ENCODE measurements around the gene JAGN1. TPM values are rescaled to one million over a fixed set of nuclear protein-coding genes. Genes with fewer than 3 reads are reported as not detected.
A peak's percentile ranks its signal among the peaks of the same experiment; 100 is the strongest.

JAGN1 gene
- total and polyA plus RNA-seq, 4 donors, result 20.7 to 43.7 (median 34.9) TPM

- Histone ChIP-seq H3K36me3 (ENCODE audit: control insufficient read depth in 4 of 4, insufficient read depth in 4 of 4, low read length in 4 of 4) (peaks cover 0 to 6% (median 5%) of the 10 kb centered on the region in 4 donors), H3K9me3 (ENCODE audit: control insufficient read depth in 4 of 4, insufficient read depth in 3 of 4, low read length in 3 of 4) (no peaks in the 10 kb centered on the region), H3K4me3 (no peak overlapping the region), H3K27me3 (ENCODE audit: control insufficient read depth in 3 of 3, insufficient read depth in 3 of 3, low read length in 2 of 3) (no peaks in the 10 kb centered on the region), H3K27ac (ENCODE audit: low read depth in 1 of 2, low read length in 1 of 2) (peak overlapping the region; percentile 17 to 89), H3K4me1 (ENCODE audit: control insufficient read depth in 5 of 5, insufficient read depth in 5 of 5, low read length in 5 of 5) (peaks cover 0 to 33% (median 21%) of the 10 kb centered on the region in 5 donors), H3K9ac (ENCODE audit: insufficient read depth in 1 of 2, low read length in 2 of 2) (peak overlapping the region; percentile 65 to 85)
- WGBS, 2 donors, result 76 to 78% methylated on average over 10 of the region's 10 CpGs
- no peak for ATAC-seq (ENCODE audit: insufficient read depth, low FRiP score)
- DNase-seq, result no peak
- TF ChIP-seq, protein P1, sequence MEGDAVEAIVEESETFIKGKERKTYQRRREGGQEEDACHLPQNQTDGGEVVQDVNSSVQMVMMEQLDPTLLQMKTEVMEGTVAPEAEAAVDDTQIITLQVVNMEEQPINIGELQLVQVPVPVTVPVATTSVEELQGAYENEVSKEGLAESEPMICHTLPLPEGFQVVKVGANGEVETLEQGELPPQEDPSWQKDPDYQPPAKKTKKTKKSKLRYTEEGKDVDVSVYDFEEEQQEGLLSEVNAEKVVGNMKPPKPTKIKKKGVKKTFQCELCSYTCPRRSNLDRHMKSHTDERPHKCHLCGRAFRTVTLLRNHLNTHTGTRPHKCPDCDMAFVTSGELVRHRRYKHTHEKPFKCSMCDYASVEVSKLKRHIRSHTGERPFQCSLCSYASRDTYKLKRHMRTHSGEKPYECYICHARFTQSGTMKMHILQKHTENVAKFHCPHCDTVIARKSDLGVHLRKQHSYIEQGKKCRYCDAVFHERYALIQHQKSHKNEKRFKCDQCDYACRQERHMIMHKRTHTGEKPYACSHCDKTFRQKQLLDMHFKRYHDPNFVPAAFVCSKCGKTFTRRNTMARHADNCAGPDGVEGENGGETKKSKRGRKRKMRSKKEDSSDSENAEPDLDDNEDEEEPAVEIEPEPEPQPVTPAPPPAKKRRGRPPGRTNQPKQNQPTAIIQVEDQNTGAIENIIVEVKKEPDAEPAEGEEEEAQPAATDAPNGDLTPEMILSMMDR (IDR thresholded peaks at IDR 0.05; ENCODE audit: control extremely low read depth, extremely low read depth), result no peak
These were observed 27.4 kb downstream of the JAGN1 start for GRCh38 chr3:9917820-9918219.

GRCh38 chr3:9918261-9919038 lies 28.0 kb downstream of the JAGN1 start:
- no peak for DNase-seq
- WGBS, 2 donors, result 93 to 98% methylated on average over 8 of the region's 8 CpGs
- H3K4me1 ChIP-seq (ENCODE audit: control insufficient read depth in 5 of 5, insufficient read depth in 5 of 5, low read length in 5 of 5), result peaks cover 0 to 33% (median 21%) of the 10 kb centered on the region in 5 donors
- H3K27me3 ChIP-seq (ENCODE audit: control insufficient read depth in 3 of 3, insufficient read depth in 3 of 3, low read length in 2 of 3), result no peaks in the 10 kb centered on the region
- no peak for ATAC-seq (ENCODE audit: insufficient read depth, low FRiP score)
- H3K27ac ChIP-seq (ENCODE audit: low read depth in 1 of 2, low read length in 1 of 2), result no peak overlapping the region
- H3K4me3 ChIP-seq, result no peak overlapping the region
- no peak overlapping the region for H3K9ac ChIP-seq (ENCODE audit: insufficient read depth in 1 of 2, low read length in 2 of 2)
- H3K36me3 ChIP-seq (ENCODE audit: control insufficient read depth in 4 of 4, insufficient read depth in 4 of 4, low read length in 4 of 4), result peaks cover 0 to 6% (median 5%) of the 10 kb centered on the region in 4 donors
- TF ChIP-seq, protein P1 (IDR thresholded peaks at IDR 0.05; ENCODE audit: control extremely low read depth, extremely low read depth), result no peak
- H3K9me3 ChIP-seq (ENCODE audit: control insufficient read depth in 4 of 4, insufficient read depth in 3 of 4, low read length in 3 of 4), result no peaks in the 10 kb centered on the region

- ATAC-seq (ENCODE audit: insufficient read depth, low FRiP score) (no peak), DNase-seq (no peak)
- Histone ChIP-seq H3K36me3 (ENCODE audit: control insufficient read depth in 4 of 4, insufficient read depth in 4 of 4, low read length in 4 of 4) (peaks cover 4 to 31% (median 16%) of the 10 kb centered on the region in 4 donors), H3K27me3 (ENCODE audit: control insufficient read depth in 3 of 3, insufficient read depth in 3 of 3, low read length in 2 of 3) (no peaks in the 10 kb centered on the region), H3K9me3 (ENCODE audit: control insufficient read depth in 4 of 4, insufficient read depth in 3 of 4, low read length in 3 of 4) (no peaks in the 10 kb centered on the region), H3K9ac (ENCODE audit: insufficient read depth in 1 of 2, low read length in 2 of 2) (no peak overlapping the region), H3K27ac (ENCODE audit: low read depth in 1 of 2, low read length in 1 of 2) (no peak overlapping the region), H3K4me1 (ENCODE audit: control insufficient read depth in 5 of 5, insufficient read depth in 5 of 5, low read length in 5 of 5) (peaks cover 0 to 7% (median 0%) of the 10 kb centered on the region in 5 donors), H3K4me3 (no peak overlapping the region)
- WGBS, 2 donors, result 97% methylated on average over 23 of the region's 23 CpGs
- TF ChIP-seq, protein P1 (IDR thresholded peaks at IDR 0.05; ENCODE audit: control extremely low read depth, extremely low read depth), result no peak
These were observed 37.7 kb downstream of the JAGN1 start for GRCh38 chr3:9928158-9928557.

All from lung (tissue), 12 donors.